AG04449 (cell line): ENCODE results near the gene RHBDL3.

Source experiments
- CTCF ChIA-PET: fragments of 350-600 bp; formaldehyde crosslinking; extraction: SDS; loops from one replicate; lab custom pipeline; 2021; ENCODE audit warnings: antibody characterized with exemption; lab: Yijun Ruan, JAX
- POLR2A ChIA-PET: fragments of 400-600, 350-600 bp; formaldehyde crosslinking; extraction: SDS; loops from one replicate; lab custom pipeline; 2020; ENCODE audit warnings: antibody characterized with exemption, inconsistent platforms; lab: Yijun Ruan, JAX
- DNase-seq: peaks from one replicate; pipeline ENCODE4 v3.0.0-alpha.2; 2010; ENCODE audit warnings: low read depth, low spot score
- H3K4me3 ChIP-seq: 2 replicates; pipeline ENCODE4 v1.5.1; 2011; ENCODE audit warnings: low read depth, mild to moderate bottlenecking, control low read depth, low read length
- CTCF ChIP-seq: IDR thresholded peaks from one replicate; pipeline ENCODE4 v1.5.1; 2011; ENCODE audit warnings: mild to moderate bottlenecking, moderate library complexity, low read length, control low read depth, inconsistent platforms; ENCODE audit not compliant: insufficient read depth; ENCODE audit errors: missing control alignments

Gene RHBDL3

GRCh38 chr17:32320847-32321246 lies 55.2 kb downstream of the RHBDL3 start:
- POLR2A ChIA-PET: no interaction called here
- H3K4me3 ChIP-seq: no peak overlapping the region
- DNase-seq: no peak
- CTCF ChIA-PET: interaction anchor here (0.8 to 3.6 kb wide), 12 partner anchors 8 to 118 kb away, joined by 3 to 17 read pairs (median 4); no protein-coding TSS in a partner anchor
- TF ChIP-seq CTCF: no peak

GRCh38 chr17:32323046-32323445 lies 57.4 kb downstream of the RHBDL3 start:
- no peak for TF ChIP-seq CTCF
- no peak for DNase-seq
- no peak overlapping the region for H3K4me3 ChIP-seq
- ChIA-PET POLR2A (no interaction called here), CTCF (interaction anchor here (0.9 to 1.8 kb wide), 5 partner anchors 8 to 65 kb away, joined by 3 to 9 read pairs (median 4); no protein-coding TSS in a partner anchor)

- POLR2A ChIA-PET: interaction anchor here (0.9 kb wide), 1 partner anchor 12 kb away, joined by 3 read pairs; no protein-coding TSS in a partner anchor
- no peak for TF ChIP-seq CTCF
- CTCF ChIA-PET: interaction anchor here (0.7 to 1.8 kb wide), 9 partner anchors 9 to 73 kb away, joined by 3 to 9 read pairs (median 3); no protein-coding TSS in a partner anchor
- no peak for DNase-seq
- H3K4me3 ChIP-seq: peak overlapping the region; percentile 20
Observed at GRCh38 chr17:32323811-32324491, 58.3 kb downstream of the RHBDL3 start.

GRCh38 chr17:32327911-32328310 lies 62.3 kb downstream of the RHBDL3 start:
- no peak for TF ChIP-seq CTCF
- H3K4me3 ChIP-seq: no peak overlapping the region
- DNase-seq: no peak
- ChIA-PET CTCF (interaction anchor here (5.4 kb wide), 1 partner anchor 10 kb away, joined by 47 read pairs; no protein-coding TSS in a partner anchor), POLR2A (no interaction called here)

GRCh38 chr17:32330147-32330546 lies 64.5 kb downstream of the RHBDL3 start:
- POLR2A ChIA-PET: no interaction called here
- CTCF ChIA-PET: interaction anchor here (5.4 kb wide), 1 partner anchor 12 kb away, joined by 47 read pairs; no protein-coding TSS in a partner anchor
- no peak for TF ChIP-seq CTCF
- DNase-seq: no peak
- H3K4me3 ChIP-seq: no peak overlapping the region
